ENCODE data around the gene ARHGAP9.
"Not testable (repeated sequence)": the region's sequence is repeated elsewhere in the genome, so short reads cannot be mapped to it uniquely, and the experiment has no call there.

The ARHGAP9 gene

DNA sequence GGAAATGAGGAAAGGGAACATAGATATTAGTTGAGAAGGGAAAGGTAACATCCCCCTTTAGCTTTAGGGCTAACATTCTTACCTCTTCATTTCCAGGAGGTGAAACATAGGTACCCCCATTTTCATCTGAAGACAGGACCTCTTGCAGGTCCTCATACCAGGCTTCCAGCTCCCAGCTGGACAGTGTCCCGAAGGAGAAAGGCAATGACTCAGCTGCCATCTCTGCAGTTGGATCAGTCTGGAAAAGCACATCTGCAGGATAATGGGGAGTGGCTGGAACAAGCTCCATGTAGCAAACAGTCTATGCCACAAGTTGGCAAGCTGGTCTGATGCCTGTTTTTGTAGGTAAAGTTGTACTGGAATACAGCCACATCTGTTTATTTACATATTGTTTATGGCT is 37.5 kb upstream of the ARHGAP9 start:
- TF ChIP-seq, protein P1, sequence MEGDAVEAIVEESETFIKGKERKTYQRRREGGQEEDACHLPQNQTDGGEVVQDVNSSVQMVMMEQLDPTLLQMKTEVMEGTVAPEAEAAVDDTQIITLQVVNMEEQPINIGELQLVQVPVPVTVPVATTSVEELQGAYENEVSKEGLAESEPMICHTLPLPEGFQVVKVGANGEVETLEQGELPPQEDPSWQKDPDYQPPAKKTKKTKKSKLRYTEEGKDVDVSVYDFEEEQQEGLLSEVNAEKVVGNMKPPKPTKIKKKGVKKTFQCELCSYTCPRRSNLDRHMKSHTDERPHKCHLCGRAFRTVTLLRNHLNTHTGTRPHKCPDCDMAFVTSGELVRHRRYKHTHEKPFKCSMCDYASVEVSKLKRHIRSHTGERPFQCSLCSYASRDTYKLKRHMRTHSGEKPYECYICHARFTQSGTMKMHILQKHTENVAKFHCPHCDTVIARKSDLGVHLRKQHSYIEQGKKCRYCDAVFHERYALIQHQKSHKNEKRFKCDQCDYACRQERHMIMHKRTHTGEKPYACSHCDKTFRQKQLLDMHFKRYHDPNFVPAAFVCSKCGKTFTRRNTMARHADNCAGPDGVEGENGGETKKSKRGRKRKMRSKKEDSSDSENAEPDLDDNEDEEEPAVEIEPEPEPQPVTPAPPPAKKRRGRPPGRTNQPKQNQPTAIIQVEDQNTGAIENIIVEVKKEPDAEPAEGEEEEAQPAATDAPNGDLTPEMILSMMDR (IDR thresholded peaks at IDR 0.05; ENCODE audit: low read depth, low read length) = no peak
- peak; percentile 44 for DNase-seq
- Histone ChIP-seq H3K9me3 (no peaks in the 10 kb centered on the region), H3K36me3 (peaks cover 67% of the 10 kb centered on the region), H3K4me3 (ENCODE audit: low read depth, low read length) (no peak overlapping the region), H3K4me1 (peaks cover 17% of the 10 kb centered on the region), H3K27me3 (no peaks in the 10 kb centered on the region)

DNA sequence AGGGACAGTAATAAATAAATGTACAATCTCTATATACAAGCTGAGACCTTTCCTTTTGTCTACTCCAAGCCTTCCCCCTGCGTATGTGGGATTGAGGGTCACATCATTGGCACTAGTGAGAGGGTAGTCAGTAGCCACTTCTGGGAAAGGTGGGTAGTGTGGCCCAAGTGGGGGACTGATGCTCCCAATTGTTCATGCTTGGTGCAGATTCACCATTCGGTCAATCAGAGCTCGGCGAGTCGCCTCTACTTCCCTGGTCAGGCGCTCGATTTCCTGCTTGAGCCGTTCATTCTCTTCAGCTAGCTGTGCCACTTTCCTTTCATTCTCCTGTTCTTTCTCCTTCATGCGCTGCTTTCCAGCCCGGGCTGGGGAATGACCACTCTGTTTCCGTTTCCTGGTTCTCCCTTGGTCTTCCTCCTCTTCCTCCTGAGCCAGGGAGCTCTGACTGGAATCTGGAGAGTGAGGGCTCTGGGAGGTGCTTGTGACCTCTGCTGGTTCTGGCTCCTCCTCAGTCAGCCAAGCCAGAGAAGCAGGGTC is 37.0 kb upstream of the ARHGAP9 start:
- no peak for DNase-seq
- Histone ChIP-seq H3K4me3 (ENCODE audit: low read depth, low read length) (no peak overlapping the region), H3K9me3 (no peaks in the 10 kb centered on the region), H3K36me3 (peaks cover 72% of the 10 kb centered on the region), H3K27me3 (no peaks in the 10 kb centered on the region), H3K4me1 (peaks cover 12% of the 10 kb centered on the region)
- TF ChIP-seq, protein P1 (IDR thresholded peaks at IDR 0.05; ENCODE audit: low read depth, low read length) = no peak

DNA sequence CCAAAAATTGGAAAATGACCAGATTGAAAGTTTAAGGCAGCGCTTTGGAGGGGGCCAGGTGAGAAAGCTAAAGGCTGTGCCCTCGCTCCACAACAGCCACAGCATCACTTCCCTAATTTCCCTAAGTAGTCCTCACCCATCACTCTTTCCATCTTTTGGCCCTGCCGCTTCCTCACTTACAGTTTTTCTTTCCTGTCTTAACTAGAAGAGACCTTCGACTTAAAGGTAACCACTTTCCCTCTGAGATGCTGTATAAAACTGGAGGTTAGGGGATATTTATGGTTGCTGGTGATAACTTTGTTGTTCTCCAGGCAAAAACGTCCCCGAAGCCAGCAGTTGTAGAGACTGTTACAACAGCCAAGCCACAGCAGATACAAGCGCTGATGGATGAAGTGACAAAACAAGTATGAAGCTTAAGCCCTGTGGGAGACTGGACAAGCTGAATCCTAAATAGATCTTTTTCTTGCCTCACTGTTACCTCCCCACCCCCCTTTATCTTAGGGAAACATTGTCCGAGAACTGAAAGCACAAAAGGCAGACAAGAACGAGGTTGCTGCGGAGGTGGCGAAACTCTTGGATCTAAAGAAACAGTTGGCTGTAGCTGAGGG is 36.4 kb upstream of the ARHGAP9 start:
- no peak for DNase-seq
- H3K36me3 ChIP-seq = peaks cover 78% of the 10 kb centered on the region
- no peaks in the 10 kb centered on the region for H3K27me3 ChIP-seq
- peaks cover 5% of the 10 kb centered on the region for H3K4me1 ChIP-seq
- TF ChIP-seq, protein P1 (IDR thresholded peaks at IDR 0.05; ENCODE audit: low read depth, low read length) = no peak
- no peak overlapping the region for H3K4me3 ChIP-seq (ENCODE audit: low read depth, low read length)
- no peaks in the 10 kb centered on the region for H3K9me3 ChIP-seq

DNA sequence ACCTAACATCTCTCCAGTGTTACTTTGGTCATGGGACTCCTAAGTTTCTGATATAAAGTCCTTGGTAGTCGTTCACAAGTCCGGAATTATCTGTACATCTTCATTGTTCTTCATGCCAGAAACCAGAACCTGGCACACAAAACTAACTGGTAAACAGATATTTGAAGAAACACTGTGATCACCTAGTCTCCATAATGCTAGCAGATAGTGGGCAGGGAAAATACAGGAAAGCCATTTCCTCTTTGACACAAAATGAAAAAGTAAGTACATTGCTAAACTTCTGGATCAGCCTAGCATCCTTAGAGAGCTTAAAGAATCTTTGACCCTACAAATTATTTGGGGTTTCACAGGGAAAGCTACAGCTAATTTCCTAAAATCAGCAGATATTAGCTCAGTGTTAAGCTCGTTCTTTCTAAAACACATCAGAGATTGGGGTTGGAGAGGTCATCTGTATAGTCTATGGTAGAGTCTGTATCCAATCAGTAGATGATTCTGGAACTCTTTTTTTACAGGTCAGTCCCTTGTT is 35.8 kb upstream of the ARHGAP9 start:
- no peak for DNase-seq
- Histone ChIP-seq H3K36me3 (peaks cover 84% of the 10 kb centered on the region), H3K27me3 (no peaks in the 10 kb centered on the region), H3K9me3 (no peaks in the 10 kb centered on the region), H3K4me1 (peaks cover 3% of the 10 kb centered on the region), H3K4me3 (ENCODE audit: low read depth, low read length) (no peak overlapping the region)
- TF ChIP-seq, protein P1 (IDR thresholded peaks at IDR 0.05; ENCODE audit: low read depth, low read length) = no peak

DNA sequence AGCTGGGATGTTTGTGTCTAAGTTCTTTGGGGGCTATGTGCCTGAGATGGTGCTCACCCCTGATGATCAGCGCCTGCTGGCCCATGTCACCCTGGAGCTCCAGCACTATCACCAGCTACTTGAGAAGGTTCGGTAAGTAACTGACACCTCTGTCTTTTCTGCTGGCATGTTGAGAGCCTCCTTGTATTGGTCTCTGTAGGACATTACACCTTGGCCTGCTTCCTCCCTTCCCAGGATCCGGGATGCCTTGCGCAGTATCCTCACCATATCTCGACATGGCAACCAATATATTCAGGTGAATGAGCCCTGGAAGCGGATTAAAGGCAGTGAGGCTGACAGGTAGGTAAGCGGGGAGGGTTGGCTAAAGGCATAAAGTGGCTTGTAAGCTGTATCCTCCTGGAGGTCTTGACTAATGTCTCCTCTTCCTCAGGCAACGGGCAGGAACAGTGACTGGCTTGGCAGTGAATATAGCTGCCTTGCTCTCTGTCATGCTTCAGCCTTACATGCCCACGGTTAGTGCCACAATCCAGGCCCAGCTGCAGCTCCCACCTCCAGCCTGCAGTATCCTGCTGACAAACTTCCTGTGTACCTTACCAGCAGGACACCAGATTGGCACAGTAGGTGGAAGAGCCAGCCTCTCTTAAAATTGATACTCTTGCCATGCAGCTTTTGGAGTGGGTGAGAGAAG is 35.2 kb upstream of the ARHGAP9 start:
- Histone ChIP-seq H3K9me3 (no peaks in the 10 kb centered on the region), H3K27me3 (no peaks in the 10 kb centered on the region), H3K4me1 (peaks cover 3% of the 10 kb centered on the region), H3K36me3 (peaks cover 87% of the 10 kb centered on the region), H3K4me3 (ENCODE audit: low read depth, low read length) (no peak overlapping the region)
- TF ChIP-seq, protein P1 (IDR thresholded peaks at IDR 0.05; ENCODE audit: low read depth, low read length) = no peak
- no peak for DNase-seq

DNA sequence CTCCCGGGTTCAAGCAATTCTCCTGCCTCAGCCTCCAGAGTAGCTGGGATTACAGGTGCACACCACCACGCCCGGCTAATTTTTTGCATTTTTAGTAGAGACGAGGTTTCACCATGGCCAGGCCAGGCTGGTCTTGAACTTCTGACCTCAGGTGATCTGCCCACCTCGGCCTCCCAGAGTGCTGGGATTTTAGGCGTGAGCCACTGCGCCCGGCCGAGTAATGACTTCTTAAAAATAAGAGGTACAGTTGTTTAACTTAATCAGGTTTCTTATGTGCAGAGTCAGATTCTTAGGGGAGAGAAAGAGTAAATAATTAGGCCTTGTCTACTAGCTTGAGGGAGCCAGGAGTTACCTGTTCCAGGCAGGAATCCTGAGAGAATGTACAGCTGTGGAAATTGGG is 34.6 kb upstream of the ARHGAP9 start:
- not testable (repeated sequence) for H3K27me3 ChIP-seq; DNase-seq; H3K4me3 ChIP-seq (ENCODE audit: low read depth, low read length); H3K9me3 ChIP-seq; H3K4me1 ChIP-seq
- peaks cover 93% of the 10 kb centered on the region for H3K36me3 ChIP-seq

DNA sequence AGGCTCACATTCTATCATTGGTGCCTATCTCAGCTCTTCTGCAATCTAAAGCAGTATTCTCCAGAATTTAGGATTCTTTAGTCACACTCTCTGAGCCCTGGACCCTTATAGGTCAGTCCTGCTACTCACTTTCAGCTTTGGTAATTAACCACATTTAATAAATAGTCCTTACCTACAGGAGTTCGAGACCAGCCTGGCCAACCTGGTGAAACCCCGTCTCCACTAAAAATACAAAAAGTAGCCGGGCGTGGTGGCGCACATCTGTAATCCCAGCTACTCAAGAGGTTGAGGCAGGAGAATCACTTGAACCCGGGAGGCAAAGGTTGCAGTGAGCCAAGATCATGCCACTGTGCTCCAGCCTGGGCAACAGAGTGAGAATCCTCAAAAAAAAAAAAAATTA is 34.0 kb upstream of the ARHGAP9 start:
- not testable (repeated sequence) for H3K4me3 ChIP-seq (ENCODE audit: low read depth, low read length); H3K4me1 ChIP-seq; DNase-seq; H3K9me3 ChIP-seq; H3K27me3 ChIP-seq
- peaks cover 94% of the 10 kb centered on the region for H3K36me3 ChIP-seq
